ENCODE results near the gene AKAP13. TPM values are rescaled to one million over a fixed set of nuclear protein-coding genes. Genes with fewer than 3 reads are reported as not detected.

The AKAP13 gene
- polyA plus RNA-seq, 1 of the 3 experiments (the other 2 are of a cell fraction), result 8.4 TPM

DNA sequence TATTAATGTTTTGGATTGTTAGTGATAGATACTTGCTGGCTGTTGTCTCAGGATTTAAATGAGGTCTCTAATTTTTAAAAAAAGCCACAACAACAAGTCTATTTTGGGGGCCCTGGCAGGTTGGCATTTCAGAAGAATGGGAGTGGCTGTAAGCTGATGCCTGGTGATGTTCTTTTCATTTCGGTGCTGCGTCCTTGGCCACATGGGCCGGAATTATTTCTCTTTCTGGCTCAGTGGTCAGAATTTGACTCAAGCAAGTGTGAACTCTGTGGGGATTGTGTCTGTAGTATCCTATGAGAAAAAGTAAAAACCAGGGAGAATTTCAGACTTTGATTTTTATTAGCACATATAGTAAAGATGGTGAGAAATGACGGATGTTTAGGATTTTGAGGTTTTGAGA, 203.0 kb downstream of the AKAP13 start:
- CTCF ChIA-PET, result interaction anchor here (1.3 kb wide), 1 partner anchor 287 kb away, joined by 5 read pairs; no protein-coding TSS in a partner anchor
- H3K27ac ChIP-seq (ENCODE audit: low read depth in 2 of 2, low read length in 1 of 2), result peak overlapping the region in 1 of 2 experiments; percentile 85; a peak in 2 of 4 replicates

More for the DNA sequence above, 203.0 kb downstream of the AKAP13 start:
- no peak for DNase-seq
- H3K4me1 ChIP-seq (ENCODE audit: control insufficient read depth in 1 of 2, insufficient read depth in 2 of 2, low read depth in 1 of 2, low read length in 1 of 2), result peaks cover 0 to 25% of the 10 kb centered on the region in 2 experiments; a peak in 2 of 4 replicates
- no peak for TF ChIP-seq MXI1 (IDR thresholded peaks at IDR 0.05; ENCODE audit: low read depth, low read length)
- TF ChIP-seq EP300 (IDR thresholded peaks at IDR 0.05; ENCODE audit: borderline replicate concordance in 1 of 2, low read depth in 1 of 2, low read length in 1 of 2), result no peak
- no peak for TF ChIP-seq CHD2 (IDR thresholded peaks at IDR 0.05; ENCODE audit: low read length, partially characterized antibody)
- TF ChIP-seq REST (IDR thresholded peaks at IDR 0.05; ENCODE audit: low read depth, low read length), result no peak
- no peak for TF ChIP-seq POLR2AphosphoS5 (IDR thresholded peaks at IDR 0.05; ENCODE audit: low read depth, low read length)
- TF ChIP-seq CTCF (IDR thresholded peaks at IDR 0.05), result no peak
- TF ChIP-seq USF2 (IDR thresholded peaks at IDR 0.05; ENCODE audit: borderline replicate concordance, low read depth, low read length), result no peak
- no peak for TF ChIP-seq GABPA (IDR thresholded peaks at IDR 0.05; ENCODE audit: low read depth)
- no peak for TF ChIP-seq TAF1 (IDR thresholded peaks at IDR 0.05; ENCODE audit: borderline replicate concordance, low read depth, low read length)
- no peak for TF ChIP-seq TEAD4 (IDR thresholded peaks at IDR 0.05; ENCODE audit: borderline replicate concordance, insufficient read depth)
- no peak for TF ChIP-seq RAD21 (IDR thresholded peaks at IDR 0.05; ENCODE audit: low read length)
- TF ChIP-seq FOXM1 (IDR thresholded peaks at IDR 0.05; ENCODE audit: low read depth), result no peak
- TF ChIP-seq NRF1 (IDR thresholded peaks at IDR 0.05; ENCODE audit: low read depth, low read length), result no peak
- no peak for TF ChIP-seq EZH2phosphoT487 (IDR thresholded peaks at IDR 0.05; ENCODE audit: borderline replicate concordance, low read depth)
- TF ChIP-seq TCF12 (IDR thresholded peaks at IDR 0.05), result no peak
- no peak for TF ChIP-seq MEF2A (IDR thresholded peaks at IDR 0.05; ENCODE audit: borderline replicate concordance, low read depth)
- TF ChIP-seq, protein P1, sequence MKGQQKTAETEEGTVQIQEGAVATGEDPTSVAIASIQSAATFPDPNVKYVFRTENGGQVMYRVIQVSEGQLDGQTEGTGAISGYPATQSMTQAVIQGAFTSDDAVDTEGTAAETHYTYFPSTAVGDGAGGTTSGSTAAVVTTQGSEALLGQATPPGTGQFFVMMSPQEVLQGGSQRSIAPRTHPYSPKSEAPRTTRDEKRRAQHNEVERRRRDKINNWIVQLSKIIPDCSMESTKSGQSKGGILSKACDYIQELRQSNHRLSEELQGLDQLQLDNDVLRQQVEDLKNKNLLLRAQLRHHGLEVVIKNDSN (IDR thresholded peaks at IDR 0.05; ENCODE audit: borderline replicate concordance, low read depth), result no peak
- no peak for TF ChIP-seq SIN3A (IDR thresholded peaks at IDR 0.05; ENCODE audit: borderline replicate concordance, low read depth, low read length)
- no peaks in the 10 kb centered on the region for H3K9me2 ChIP-seq
- no peaks in the 10 kb centered on the region for H3K9me3 ChIP-seq
- no peaks in the 10 kb centered on the region for H3K27me3 ChIP-seq (ENCODE audit: insufficient read depth)
- no peaks in the 10 kb centered on the region for H3F3A ChIP-seq (replicated peaks; ENCODE audit: insufficient read depth)
- no peak overlapping the region for H2AFZ ChIP-seq (ENCODE audit: low read depth)
- H3K4me3 ChIP-seq (ENCODE audit: low read depth in 2 of 2, low read length in 1 of 2), result no peak overlapping the region; a peak in 1 of 4 replicates
- peaks cover 5% of the 10 kb centered on the region; the same call in 1 of the 2 replicates for H4K20me1 ChIP-seq (ENCODE audit: insufficient read depth)
- peaks cover 9 to 33% of the 10 kb centered on the region in 2 experiments for H3K36me3 ChIP-seq (replicated peaks in 1 of 2; ENCODE audit: control insufficient read depth in 1 of 2, insufficient read depth in 2 of 2, low read length in 1 of 2)
- 89% methylated on average over 4 of the region's 4 CpGs for WGBS (ENCODE audit: low lambda C conversion rate)
- peaks cover 21% of the 10 kb centered on the region for H3K79me2 ChIP-seq (ENCODE audit: insufficient read depth)
- H3K4me2 ChIP-seq, result no peak overlapping the region
- POLR2A ChIA-PET, result no interaction called here
- no peak overlapping the region for H3K9ac ChIP-seq

Data from SK-N-SH (cell line).